HG02571 (cell line): ENCODE measurements around the gene CENPU.

ENCODE experiments used
- ATAC-seq: cut with Tn5 transposase; IDR thresholded peaks from one replicate; pipeline ENCODE4 v1.9.1; 2021; ENCODE audit warnings: mild to moderate bottlenecking, moderate library complexity; ENCODE audit not compliant: unreplicated experiment

The CENPU gene

GRCh38 chr4:184713887-184714286 lies 20.0 kb downstream of the CENPU start:
- ATAC-seq, result no peak

GRCh38 chr4:184712322-184712721 lies 21.6 kb downstream of the CENPU start:
- ATAC-seq, result no peak

- ATAC-seq, result no peak
These were observed 27.4 kb downstream of the CENPU start for GRCh38 chr4:184706453-184706852.

DNA sequence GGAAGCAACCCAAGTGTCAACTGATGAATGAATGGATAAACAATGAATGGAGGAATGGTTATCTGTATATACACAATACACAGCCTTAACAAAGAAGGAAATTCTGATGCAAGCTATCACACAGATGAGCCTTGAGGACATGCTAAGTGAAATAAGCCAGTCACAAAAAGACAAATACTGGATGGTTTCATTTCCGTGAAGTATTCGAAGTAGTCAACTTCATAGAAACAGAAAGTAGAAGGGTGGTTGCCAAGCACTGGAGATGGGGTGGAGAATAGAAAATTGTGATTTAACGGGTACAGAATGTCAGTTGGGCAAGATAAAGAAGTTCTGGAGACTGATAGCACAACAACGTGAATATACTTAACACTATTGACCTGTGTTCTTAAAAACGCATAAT lies 28.2 kb downstream of the CENPU start:
- no peak for ATAC-seq

- no peak for ATAC-seq
These were observed 31.8 kb downstream of the CENPU start for GRCh38 chr4:184702114-184702513.

DNA sequence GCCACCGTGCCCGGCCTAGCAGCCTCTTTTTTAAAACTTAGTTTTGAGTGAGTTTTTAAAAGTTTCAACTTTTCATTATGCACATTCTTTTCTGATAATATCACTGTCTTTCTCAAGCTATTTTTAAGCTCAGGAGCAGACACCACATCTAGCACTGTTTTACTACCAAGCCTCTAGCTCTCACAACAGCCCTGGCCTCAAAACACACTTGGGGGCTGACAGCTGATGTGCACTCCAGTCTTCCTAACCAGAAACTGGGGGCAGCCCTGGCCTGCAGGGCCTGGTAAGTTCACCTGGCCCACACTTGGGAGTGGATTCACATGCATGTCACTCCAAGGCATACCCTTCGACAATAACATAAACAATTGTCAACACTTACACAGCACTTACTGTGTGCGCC lies 34.0 kb downstream of the CENPU start:
- no peak for ATAC-seq

DNA sequence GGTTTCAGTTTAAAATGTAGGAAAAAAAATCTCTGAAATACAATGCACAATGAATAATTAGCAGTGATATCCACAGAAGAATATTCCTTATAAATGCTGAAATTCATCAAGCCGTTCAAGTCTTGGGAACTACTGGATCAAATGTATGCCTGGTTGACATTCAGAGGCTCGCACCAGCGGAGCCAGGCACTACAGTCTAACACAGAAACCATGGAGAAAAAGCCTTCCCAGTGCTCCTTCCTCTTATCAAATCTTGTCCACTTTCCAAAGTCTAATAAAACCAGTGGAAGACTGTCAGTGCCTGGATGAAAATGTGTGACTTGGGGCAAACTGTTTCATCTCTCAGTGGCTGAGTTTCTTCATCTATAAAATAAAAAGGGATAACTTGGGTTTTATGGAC lies 35.9 kb downstream of the CENPU start:
- no peak for ATAC-seq

GRCh38 chr4:184695178-184695896 lies 38.6 kb downstream of the CENPU start:
- no peak for ATAC-seq

DNA sequence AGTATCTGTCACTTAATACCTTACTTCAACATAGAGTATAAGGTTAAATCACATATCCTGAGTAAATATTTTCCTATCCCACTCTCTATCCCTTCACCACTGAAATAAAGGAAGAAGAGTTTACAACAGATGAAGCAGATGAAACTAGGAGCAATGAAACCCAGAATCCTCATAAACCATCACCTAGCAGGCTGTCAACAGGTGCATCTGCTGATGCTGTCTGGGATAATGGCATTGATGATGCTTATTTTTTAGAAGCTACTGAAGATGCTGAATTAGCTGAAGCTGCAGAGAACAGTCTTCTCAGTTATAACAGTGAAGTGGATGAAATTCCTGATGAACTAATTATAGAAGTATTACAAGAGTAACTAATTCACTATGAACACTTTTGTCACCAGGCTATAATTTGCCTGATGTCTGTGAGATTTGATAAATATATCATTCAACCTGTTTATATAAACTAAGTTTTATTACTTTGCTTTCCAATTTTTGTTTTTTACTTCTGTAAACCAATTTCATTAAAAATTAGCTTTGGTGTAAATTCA lies 39.4 kb downstream of the CENPU start:
- ATAC-seq, result no peak

GRCh38 chr4:184693056-184693455 lies 40.8 kb downstream of the CENPU start:
- ATAC-seq, result no peak

DNA sequence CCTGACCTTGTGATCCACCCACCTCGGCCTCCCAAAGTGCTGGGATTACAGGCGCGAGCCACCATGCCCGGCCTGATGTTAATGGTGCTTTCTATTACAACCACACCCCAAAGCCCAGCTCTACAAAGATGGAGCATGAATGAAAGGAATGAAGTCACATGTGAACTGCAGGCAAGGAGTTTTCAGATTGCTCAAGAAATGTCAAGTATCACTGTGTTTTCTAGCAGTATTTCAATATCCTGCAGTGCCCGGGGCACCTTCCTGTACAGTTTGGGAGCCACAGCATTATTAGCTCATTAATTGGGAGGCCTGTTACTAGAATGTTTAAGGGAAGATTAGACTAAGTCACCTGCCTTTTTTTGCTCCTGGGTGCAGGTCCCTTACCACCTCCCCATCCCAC lies 44.2 kb downstream of the CENPU start:
- ATAC-seq, result no peak

DNA sequence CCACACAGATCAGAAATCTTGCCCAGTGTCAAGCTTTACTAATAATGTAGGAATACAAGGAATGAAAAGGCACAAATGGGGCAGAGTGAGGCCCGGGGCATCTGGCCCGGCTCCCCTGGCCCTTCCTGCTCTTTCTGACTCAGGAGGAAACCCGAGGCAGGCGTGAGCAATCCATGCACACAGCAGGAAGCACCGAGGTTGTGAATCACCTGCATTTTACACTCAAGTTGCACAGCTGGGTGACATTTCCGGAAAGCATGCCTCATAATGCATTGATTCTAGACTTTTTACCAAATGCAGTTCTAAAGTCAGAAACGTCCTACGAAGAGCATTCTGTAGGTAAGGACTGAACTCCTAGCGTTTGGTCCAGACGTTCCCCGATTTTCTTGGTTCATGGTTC lies 45.4 kb downstream of the CENPU start:
- ATAC-seq, result no peak

GRCh38 chr4:184688005-184688404 lies 45.9 kb downstream of the CENPU start:
- no peak for ATAC-seq

- ATAC-seq, result no peak
These were observed 49.3 kb downstream of the CENPU start for GRCh38 chr4:184684491-184685189.

DNA sequence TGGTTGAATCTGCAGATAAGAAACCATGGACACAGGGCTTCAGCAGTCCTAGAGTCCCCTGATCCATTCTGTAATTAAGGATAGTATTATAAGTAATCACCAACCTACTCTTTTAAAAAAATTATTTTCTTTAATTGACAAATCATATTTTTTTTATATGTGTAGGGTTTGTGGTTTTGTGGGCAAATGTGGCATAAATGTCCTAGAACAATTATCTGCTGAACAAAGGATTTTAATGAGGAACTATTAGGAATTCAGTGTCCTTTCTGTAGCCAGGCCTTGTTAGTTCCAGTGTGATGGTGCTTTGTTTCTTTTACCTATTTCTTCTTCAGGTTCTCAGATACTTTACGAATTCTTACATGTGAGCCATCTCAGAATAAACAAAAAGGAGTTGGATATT lies 52.0 kb downstream of the CENPU start:
- ATAC-seq, result no peak

DNA sequence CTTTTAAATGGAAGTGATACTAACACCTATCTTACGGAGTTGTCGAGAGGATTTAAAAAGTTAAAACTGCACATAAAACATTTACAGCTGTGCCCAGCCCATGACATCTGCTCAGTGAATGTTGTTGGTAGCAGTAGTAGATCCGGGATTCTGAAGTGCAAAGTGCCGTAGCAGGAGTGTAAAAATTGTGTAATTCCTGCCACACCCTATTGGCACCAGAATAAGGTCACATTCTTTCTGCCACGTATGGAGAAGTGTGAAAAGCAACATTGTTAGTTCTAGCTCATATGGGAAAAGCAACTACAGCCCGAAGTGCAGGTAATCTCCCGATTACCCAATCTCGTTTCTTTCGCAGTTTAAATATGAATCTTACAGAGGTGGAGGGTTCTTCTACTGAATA lies 53.2 kb downstream of the CENPU start:
- no peak for ATAC-seq

GRCh38 chr4:184675821-184676492 lies 57.9 kb downstream of the CENPU start:
- no peak for ATAC-seq

DNA sequence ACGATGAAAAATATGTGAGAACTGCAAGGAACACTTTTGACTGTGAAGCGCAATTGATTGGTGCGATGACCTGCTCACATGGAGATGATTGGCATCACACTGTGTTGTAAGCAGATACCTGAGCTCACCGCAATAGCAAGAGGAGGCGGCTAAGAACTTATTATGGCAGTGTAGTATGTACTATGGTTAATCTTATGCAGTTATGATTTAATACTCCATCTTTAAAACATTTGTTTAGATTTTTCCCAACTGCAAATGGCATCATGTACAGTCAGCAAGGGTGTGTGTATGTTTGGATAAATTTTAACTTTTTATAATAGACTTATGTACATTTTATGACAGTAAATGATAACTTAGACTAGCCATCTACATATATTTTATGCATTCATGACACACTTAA lies 58.9 kb downstream of the CENPU start:
- no peak for ATAC-seq

DNA sequence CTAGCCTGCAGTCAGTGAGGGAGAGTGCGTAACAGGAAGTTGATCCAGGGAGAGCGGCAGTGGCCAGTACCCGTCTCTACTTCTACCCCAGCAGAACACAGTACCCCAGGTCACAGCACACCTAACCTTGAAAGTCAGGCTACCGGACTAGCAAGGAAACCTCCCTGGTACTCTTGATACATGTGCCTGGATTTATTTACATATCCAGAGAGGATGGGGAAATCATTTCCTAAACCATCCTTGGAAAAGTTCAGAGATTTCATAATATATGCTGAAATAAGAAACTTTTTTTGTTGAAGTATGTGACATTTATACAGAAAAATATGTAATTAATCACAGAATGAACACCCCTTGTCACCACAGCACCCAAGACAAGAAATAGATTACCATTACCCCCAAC lies 59.9 kb downstream of the CENPU start:
- ATAC-seq, result no peak

DNA sequence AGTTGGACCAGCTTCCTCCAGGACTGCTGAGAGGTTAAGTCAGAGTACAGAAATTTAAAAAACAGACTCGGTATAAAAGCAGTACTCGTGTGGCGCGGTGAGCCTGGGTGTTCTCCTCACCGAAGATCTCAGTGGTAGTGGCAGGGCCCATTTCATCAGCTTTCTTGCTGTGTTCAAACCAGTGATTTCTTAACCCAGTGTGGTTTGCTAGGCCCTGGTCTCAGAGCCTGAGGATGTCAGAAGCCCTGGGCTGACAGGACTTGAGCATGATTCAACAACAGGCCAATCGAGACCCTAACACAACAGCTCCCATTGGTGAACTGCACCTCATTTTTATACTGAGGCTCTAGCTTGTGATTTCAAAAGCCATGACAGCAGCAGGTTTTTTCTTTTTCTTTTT lies 61.2 kb downstream of the CENPU start:
- no peak for ATAC-seq

- no peak for ATAC-seq
These were observed 62.8 kb downstream of the CENPU start for GRCh38 chr4:184671101-184671500.

- ATAC-seq, result no peak
These were observed 64.6 kb downstream of the CENPU start for GRCh38 chr4:184669251-184669650.
